GM19351 (cell line): ENCODE measurements around the gene MKI67.
A peak's percentile ranks its signal among the peaks of the same experiment; 100 is the strongest.
"Not testable (repeated sequence)": the region's sequence is repeated elsewhere in the genome, so short reads cannot be mapped to it uniquely, and the experiment has no call there.

ENCODE experiments used
- ATAC-seq: cut with Tn5 transposase; IDR thresholded peaks from one replicate; pipeline ENCODE4 v1.9.1; 2021; ENCODE audit warnings: mild to moderate bottlenecking, moderate library complexity; ENCODE audit not compliant: unreplicated experiment

MKI67 gene, protein sequence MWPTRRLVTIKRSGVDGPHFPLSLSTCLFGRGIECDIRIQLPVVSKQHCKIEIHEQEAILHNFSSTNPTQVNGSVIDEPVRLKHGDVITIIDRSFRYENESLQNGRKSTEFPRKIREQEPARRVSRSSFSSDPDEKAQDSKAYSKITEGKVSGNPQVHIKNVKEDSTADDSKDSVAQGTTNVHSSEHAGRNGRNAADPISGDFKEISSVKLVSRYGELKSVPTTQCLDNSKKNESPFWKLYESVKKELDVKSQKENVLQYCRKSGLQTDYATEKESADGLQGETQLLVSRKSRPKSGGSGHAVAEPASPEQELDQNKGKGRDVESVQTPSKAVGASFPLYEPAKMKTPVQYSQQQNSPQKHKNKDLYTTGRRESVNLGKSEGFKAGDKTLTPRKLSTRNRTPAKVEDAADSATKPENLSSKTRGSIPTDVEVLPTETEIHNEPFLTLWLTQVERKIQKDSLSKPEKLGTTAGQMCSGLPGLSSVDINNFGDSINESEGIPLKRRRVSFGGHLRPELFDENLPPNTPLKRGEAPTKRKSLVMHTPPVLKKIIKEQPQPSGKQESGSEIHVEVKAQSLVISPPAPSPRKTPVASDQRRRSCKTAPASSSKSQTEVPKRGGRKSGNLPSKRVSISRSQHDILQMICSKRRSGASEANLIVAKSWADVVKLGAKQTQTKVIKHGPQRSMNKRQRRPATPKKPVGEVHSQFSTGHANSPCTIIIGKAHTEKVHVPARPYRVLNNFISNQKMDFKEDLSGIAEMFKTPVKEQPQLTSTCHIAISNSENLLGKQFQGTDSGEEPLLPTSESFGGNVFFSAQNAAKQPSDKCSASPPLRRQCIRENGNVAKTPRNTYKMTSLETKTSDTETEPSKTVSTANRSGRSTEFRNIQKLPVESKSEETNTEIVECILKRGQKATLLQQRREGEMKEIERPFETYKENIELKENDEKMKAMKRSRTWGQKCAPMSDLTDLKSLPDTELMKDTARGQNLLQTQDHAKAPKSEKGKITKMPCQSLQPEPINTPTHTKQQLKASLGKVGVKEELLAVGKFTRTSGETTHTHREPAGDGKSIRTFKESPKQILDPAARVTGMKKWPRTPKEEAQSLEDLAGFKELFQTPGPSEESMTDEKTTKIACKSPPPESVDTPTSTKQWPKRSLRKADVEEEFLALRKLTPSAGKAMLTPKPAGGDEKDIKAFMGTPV (N-terminal part only)

DNA sequence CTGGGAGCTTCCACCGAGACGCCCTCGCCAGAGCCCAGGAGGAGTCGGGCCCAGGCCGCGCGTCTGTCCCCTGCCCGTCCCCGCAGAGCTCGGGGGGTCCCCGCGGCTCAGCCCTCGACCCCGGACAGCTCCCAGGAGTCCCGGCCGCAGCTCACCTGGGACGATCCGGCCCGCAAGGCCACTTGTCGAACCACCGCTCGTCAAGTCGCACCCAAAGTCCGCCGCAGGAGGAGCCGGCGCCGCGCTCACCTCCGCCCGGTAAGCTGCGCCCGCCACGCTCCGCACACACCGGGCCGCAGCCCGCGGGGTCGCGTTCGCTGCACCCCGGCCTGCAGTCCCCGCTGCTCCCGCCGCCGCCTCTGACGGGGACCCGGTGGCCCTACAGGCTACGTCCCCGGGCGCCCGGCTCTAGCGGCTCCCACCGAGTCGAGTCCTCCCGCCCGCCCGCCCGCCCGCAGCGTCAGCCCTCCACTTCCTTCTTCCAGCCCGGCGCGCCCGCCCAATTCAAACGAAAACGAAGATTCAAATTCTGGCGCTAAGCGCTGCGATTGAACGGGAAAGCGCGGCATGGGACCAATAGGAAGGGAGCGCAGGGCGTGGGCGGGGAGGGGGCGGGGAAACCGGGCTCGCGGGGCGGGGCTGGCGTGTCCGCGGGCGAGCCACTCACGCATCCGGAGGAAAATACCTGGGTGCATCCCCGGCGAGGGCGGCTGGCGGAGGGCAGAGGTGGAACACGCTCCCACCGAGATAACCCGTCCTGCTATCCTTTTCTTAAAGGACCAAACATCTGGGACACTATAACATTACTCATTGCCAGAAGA lies at the start of gene MKI67:
Gene MKI67 (minus strand): TSS at position 480 of the 821 bp plus-strand sequence. CDS start 756 bp downstream, outside the sequence.
- peak; percentile 70 for ATAC-seq

DNA sequence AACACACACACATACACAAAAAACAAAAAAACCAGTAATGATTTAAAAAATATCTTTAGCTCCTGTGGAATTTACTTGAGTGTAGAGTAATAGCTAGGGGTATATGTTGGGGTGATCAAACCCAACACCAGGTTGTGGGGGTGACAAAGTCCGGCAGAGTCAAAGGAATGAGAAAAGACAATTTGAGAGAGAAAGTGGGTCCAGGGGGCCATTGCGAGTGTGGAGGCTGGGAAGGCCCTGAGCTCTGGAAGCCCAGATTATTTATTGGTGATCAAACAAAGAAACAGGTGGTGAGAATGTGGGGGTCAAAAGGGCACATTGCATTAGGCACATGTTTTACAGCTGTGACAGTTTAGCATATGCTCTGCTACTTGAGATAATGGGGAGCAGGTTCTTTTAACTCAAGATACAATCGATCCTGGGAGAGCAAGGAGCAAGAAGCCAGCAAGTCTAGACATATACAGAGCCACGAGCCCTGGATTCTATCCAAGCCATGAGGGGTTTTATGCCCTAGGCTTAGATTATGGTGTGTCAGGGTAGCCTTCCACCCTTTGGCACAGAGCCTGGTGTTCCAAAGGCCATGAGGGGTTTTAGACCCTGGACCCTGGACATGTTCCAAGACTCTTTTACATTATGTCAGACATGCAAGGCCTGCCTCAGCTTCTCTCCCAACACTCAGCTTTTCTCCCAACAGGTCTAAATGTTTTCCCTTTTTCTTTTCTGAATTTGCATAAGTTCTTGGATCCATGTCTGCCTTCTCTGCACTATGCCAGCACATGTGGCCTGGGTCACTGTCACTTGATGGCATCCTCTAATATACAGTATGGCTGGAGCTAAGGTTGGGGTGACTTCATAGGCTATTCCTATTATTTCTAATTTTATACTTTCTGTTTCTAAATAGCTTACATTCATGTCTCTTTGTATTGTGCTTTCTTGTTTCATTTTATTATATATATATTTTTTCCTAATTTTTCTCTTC lies 48.6 kb upstream of the MKI67 start:
- no peak for ATAC-seq

DNA sequence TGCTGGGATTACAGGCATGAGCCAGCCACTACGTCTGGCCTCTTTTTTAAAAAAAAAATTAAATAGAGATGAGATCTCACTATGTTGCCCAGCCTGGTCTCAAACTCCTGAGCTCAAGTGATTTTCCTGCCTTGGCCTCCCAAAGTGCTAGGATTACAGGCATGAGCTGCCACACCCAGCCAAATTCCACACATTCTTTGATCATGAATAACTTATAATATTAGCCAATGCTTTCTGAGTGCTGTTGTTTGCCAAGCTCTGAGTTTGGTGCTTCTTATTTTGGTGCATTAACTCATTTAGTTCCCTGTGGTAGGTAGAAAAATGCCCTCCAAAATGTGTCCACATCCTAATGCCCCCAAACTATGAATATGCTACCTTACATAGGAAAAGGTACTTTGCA lies 47.2 kb upstream of the MKI67 start:
- no peak for ATAC-seq

DNA sequence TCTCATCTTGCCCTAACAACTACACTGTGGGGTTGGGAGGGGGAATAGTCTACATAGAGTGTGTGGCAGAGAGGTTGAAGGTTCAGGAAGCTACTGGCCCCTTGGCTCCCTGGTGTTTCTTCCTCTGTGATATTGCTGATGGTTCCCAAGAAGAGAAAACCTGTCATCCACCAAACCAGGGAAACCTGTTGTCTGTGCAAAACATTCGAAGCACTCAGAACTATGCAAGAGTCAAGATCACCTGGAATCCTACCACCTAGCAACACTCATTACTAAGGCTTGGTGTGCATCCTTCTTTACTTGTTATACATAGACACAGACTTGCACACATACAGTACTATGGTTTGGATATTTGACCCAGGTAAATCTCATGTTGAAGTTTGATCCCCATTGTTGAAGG lies 46.5 kb upstream of the MKI67 start:
- ATAC-seq, result no peak

DNA sequence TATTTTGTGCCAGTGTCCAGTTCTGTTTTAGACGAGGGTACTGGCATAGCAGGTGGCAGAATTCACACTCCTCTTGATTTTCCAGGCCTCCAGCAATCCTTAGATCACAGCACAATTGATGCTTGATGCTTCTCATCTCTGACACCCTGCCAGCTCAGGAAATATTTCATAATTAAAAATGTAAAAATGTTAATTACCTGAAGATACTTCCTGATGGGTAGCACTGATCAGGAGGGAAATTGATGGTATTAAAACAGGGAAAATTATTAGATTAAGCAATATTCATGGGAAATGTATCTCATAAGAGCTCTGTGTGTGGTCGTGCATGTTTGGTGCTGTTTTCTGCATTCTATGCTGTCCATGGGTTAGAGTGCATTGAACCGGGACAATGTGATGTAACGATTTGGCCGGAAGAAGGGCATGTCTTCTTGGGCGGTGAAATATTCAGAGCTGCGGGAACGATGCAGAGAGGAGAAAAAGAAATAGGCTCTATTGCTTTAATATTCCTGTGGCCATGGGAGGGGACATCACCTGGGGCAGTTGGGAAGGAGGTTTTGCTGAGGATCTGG lies 43.7 kb upstream of the MKI67 start:
- ATAC-seq, result no peak

DNA sequence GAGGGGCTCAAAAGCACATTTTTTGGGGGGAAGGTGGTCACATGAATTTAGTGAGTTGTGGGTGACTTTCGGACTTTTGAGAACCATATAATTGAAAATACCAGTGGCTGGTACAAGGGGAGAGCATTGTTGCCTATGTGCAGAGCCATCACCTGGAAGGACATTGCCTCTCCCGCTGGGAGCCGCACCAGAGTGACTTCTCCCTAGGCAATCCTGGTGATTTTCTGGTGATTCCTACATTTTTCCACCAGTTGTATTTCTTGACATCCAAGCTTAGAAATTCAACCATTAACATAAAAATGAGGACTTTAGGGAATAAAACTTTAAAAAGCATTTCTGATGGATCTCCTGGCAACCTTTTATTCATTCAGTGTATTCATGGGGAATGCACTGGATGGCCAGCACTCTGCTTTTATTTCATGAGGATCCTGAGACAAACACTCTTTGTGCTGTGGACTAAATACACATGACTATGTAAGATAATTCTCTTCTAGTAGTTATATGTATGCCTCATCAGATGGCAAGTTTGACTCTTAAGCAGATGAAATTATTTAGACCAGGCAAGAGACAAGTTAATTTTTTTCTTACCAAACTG lies 41.8 kb upstream of the MKI67 start:
- ATAC-seq, result no peak

DNA sequence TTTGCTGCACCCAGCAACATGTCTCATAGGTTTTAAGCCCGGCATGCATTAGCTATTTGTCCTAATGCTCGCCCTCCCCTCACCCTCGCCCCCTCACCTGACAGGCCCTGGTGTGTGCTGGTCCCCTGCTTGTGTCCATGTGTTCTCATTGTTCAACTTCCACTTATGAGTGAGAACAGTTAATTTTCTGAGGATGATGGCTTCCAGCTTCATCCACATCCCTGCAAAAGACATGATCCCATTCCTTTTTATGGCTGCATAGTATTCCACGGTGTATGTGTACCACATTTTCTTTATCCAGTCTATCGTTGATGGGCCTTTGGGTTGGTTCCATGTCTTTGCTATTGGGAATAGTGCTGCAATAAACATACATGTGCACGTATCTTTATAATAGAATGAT lies 40.9 kb upstream of the MKI67 start:
- not testable (repeated sequence) for ATAC-seq

DNA sequence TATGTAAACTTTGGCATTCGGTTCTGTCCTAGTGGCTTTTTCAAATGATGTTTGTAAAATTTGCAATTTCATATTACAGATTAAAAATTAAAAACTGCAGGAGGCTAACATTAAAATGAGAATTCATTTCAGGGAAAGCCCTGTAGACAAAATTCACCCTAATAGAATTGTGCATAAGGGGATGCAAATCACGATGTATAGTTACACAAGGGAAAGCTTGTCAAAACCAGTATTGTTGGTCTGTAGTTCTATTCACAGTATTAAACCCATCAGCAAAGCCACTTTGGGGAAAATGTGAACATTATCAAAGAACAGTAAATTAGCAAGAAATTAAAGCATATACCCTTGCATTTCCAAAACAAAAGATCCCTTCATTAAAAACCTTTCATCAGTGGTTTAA lies 39.9 kb upstream of the MKI67 start:
- no peak for ATAC-seq

DNA sequence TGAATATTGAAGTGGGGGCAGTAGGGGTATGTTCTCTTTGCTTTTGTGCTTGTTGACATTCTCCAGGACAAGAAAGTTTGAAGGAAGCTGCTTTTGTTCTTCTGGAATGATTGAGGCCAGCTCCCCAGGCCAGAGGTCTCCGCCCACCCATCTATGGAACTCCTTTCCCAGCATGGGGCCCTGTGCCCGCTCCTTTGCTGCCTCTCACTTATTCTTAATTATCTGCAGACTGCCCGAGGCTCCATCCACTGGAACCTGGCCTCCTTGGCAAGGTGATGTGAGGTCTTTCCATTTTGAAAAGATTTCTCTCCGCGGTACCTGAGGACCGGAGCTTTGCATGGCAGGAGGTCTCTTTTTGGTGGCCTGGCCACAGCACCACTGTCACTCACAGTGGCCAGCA lies 39.3 kb upstream of the MKI67 start:
- ATAC-seq, result no peak

DNA sequence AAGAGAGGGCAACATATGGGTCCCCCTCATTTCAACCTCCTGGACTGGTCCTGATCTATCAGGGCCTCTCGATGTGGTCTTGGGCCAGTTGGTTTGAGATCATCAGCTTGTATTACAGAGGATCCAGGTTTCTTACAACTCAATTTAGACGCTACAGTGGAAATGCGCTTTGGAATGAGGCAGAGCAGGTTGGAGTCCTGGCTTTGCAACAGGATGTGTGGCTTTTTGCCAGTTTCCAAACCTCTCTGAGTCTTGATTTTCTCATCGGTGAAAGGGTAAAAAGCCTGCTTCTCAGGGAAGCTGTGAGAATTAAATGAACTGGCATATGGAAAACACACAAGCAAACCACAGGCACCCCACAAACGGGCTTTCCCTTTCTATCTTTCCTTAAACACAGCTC lies 37.5 kb upstream of the MKI67 start:
- ATAC-seq, result no peak

DNA sequence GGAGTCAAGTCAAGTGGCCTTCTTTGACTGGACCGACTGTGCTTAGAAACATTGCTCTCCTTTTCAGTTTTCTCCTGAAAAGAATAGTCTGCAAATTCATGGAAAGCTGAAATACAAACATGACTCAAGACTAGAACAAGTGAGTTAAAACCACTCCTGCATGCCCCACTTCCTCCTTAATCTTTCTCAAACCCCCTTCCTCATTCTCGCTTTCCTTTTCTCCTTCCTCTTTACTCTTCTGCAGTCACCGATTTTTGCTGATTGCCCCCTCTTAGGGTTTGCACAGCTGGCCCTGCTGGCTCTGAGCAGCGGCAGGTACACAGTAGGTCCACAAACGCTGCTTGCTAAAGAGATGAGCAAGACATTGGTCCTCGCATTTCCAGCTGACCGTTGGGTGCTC lies 34.8 kb upstream of the MKI67 start:
- ATAC-seq, result peak; percentile 41

DNA sequence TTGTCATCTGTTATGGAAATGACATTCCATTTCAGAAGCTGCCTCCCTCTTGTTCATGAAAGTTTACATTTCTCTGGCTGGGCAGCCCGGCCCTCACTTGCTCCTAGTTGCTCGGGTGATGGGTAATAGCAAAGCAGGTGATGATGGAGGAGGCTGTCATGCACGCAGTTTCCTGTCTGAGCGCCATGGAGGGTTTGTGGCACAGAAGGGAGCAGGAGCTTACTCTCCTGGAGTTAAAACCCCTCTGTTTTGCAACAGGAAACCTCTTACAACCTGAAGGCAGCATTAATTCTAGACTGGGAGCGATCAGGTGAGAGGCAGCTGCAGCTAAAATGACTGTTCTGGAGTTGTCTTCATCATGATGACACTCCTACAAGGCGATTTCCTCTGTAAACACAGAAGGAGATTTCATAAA lies 34.1 kb upstream of the MKI67 start:
- ATAC-seq, result no peak

DNA sequence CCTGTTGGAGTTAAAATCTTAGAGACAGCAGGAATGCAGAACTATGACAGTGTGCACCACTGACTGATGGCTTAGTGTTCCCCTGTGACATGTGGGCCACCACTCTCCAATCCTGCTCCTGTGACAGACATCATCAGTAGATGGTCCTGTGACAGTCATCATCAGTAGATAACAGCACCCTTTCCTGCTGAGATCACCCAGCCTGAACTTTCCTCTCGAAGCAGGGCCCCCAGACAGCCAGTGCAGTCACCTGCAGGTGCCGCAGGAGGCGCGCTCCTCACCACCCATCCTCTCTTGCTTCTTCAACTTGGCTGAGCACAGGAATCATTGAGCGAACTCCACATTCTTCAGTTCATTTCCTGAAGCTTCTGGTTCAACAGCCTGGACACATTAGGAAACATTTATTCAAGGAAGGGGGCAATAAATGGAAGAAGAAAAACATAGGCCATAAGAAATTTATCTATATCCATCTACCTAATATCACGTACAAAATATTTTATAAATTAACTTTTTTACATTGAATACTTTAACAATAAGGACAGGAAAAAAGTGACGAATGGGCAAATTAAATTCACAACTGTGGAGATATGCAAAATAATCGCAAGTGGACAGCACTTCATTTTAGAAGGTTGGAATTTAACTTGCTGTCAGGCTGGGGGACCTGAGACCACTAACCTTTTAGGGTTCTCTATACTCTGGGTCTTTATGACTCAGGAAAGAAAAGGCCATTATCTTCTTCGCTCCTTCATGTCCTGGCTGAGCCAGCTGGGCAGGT lies 32.0 kb upstream of the MKI67 start:
- peak; percentile 85 for ATAC-seq

DNA sequence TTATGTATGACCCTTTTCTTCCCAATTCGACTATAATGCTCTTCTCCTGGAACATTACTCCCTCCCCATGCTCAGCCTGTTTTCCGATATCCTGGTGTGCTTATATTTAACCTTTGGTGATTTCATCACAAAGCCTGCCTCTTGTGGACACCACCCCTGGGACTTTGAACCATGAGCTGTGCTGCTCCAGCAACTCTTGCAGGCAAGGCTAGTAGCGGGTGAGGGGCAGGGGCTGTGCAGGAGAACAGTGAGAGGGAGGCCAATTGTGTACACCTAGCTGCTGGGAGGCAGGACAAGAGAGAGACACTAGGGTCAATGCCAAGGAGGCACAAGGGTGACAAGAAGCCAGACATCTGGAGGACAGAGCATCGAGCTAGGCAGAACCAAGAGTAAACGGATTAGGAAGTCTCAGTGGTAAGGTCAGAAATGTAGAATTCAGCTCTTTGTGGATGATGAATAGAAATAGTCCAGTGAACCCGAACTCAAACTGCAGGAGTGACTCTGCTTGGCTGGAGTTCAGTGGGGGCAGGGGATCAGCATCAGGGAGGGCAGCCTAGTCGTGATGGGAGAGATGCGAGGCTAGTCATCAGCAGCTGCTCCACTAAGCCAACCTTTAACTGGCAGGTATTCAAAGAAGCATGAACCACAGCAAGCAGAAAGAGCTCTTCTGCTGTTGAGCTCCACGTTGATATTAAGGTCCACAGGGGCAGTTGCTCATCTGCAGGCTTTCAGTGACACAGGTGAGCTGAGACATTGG lies 31.0 kb upstream of the MKI67 start:
- ATAC-seq, result no peak

DNA sequence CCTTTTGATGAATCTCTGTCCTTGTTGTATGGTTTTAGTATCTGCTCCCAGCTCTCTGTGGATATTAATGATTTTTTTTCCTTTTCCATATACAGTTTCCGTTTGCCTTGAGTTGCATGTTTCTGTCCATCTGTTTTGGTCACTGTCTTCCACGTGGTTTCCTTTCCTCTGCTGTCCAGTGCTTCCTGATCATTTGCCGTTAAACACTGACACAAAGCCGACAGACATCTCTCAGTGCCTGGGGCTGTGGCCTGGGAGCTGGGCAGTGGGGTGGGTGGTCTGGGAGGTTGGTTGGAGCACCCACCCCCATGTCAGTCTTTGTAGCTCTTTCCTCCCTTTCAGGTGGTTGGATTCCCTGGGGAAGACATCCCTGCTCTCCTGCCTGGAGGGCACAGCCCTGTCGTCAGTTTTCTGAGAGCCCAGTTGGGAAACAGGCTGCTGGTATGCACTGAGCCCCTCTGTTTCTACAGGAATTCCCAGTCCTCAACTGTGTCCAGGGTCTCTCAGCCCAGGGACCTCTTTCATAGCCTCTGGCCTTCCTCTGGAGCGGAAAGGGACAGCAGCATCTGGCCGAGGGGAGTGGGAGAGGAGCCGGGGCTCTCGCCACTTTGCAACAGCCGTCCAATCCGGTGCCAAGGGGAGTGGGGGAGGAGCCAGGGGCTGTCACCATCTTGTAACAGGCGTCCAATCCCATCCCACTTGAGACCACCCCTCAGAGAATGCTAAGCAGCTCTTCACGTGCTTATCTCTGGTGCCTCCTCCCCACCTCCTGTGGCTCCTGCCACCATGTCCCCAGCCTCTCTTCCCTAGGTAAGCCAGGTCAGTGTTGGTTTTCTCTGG lies 26.7 kb upstream of the MKI67 start:
- ATAC-seq, result no peak

DNA sequence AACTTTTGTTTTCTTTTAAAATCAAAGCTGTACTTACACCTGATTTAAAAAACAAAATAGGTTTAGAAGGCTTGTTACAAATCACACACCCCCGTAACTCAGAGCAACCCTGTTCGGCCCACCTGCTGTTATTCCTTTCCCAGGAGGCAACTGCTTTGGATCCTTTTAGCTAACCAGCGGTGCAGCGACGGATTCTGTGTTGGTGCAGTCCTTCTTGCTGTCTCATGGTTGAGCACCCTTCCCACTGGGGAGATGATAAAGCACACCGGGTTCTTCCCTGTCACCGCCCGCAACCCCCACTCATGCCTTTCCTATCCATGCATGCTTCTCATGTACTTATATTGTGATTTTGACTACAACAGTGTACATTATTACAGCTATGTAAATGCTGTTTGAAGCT lies 24.8 kb upstream of the MKI67 start:
- ATAC-seq, result no peak
